ENCODE measurements around the gene FANCI.

FANCI gene

DNA sequence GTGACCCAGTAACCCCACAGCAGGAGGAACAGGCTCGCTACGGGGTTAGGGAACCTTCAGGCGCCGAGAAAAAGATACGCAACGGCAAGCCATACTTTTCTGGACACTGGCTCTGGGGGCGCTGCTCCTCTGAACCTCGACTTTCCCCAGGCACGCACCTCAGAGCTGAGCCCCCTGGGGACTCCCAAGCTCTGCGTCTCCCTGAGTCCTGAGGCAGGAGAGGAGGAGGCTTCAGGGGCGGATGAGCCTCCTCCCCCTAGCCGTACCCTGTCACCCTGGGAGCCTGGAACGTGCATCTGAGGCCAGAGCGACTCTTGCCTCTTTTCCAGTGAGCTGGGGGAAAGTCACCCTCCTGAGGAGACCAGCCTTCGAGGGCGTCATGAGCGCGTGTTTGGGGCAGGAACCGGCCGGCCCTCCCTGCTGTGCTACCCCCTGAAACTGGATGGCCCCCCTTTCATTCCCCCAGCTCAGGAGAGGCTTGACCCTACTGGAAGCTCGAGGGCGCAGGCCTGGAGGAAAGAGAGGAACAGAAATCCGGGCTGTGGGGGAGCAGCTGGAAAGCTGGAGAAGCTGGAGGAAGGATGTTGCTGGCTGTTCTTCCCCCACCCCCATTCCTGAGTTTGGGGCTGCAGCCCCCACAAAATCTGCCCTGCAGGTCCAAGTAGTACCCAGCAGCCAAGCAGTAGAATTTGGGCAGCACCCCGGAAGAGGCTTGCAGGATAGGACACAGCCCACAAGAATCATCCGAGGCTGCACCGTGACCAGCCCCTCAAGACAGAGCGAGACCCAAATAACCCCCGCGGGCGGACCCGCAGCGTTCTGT lies 115.9 kb downstream of the FANCI start:
- peak overlapping the region; percentile 99 for H2AFZ ChIP-seq (ENCODE audit: low read length)
- H3K4me2 ChIP-seq (ENCODE audit: insufficient read depth, low read length, poor library complexity, severe bottlenecking) = no peak overlapping the region
- H3K9ac ChIP-seq (ENCODE audit: low read depth, low read length, poor library complexity) = peak overlapping the region; percentile 64
- no peak overlapping the region for H4K91ac ChIP-seq (ENCODE audit: low read depth, low read length, poor library complexity)
- no peak overlapping the region for H3K4me3 ChIP-seq (ENCODE audit: low read length in 2 of 2)
- no peak overlapping the region for H3K14ac ChIP-seq (ENCODE audit: low read length)
- peaks cover 0 to 2% of the 10 kb centered on the region in 2 donors for H3K9me3 ChIP-seq (replicated peaks in 1 of 2; ENCODE audit: control insufficient read depth in 2 of 2, insufficient read depth in 1 of 2, low read depth in 1 of 2, low read length in 2 of 2)
- H2AK5ac ChIP-seq (ENCODE audit: low read depth, low read length) = peak overlapping the region; percentile 41
- peaks cover 53 to 93% (median 81%) of the 10 kb centered on the region in 3 experiments for H3K27me3 ChIP-seq (ENCODE audit: control insufficient read depth in 3 of 3, insufficient read depth in 3 of 3, low read depth in 1 of 3, low read length in 3 of 3)
- no peaks in the 10 kb centered on the region for H3K36me3 ChIP-seq (replicated peaks in 1 of 2; ENCODE audit: control insufficient read depth in 2 of 2, insufficient read depth in 2 of 2, low read length in 2 of 2)
- peak overlapping the region; percentile 46 for H2BK12ac ChIP-seq (ENCODE audit: low read length)
- H3K4me1 ChIP-seq (ENCODE audit: control insufficient read depth in 2 of 2, insufficient read depth in 1 of 2, low read depth in 1 of 2, low read length in 2 of 2) = peaks cover 5 to 12% of the 10 kb centered on the region in 2 donors
- no peak overlapping the region for H3K4ac ChIP-seq (ENCODE audit: low read length)
- no peak overlapping the region for H2BK5ac ChIP-seq (ENCODE audit: low read length)
- no peak overlapping the region for H4K8ac ChIP-seq (ENCODE audit: low read depth, low read length)
- no peak overlapping the region for H2BK15ac ChIP-seq (ENCODE audit: low read length)
- no peak overlapping the region for H2BK120ac ChIP-seq (ENCODE audit: low read depth, low read length)
- H3K27ac ChIP-seq (replicated peaks; ENCODE audit: low read length) = no peak overlapping the region
- H3K18ac ChIP-seq (ENCODE audit: low read length) = peak overlapping the region; percentile 61
- DNase-seq (ENCODE audit: low spot score) = no peak
- H3K23ac ChIP-seq (ENCODE audit: low read depth, low read length, poor library complexity) = peak overlapping the region; percentile 49
- no peaks in the 10 kb centered on the region for H3K79me1 ChIP-seq (ENCODE audit: low read depth, low read length)
- WGBS, 2 donors (ENCODE audit: extremely low coverage in 2 of 2, insufficient read length in 2 of 2, insufficient replicate concordance in 1 of 2) = no CpG with 5 or more reads among the region's 32 CpGs

DNA sequence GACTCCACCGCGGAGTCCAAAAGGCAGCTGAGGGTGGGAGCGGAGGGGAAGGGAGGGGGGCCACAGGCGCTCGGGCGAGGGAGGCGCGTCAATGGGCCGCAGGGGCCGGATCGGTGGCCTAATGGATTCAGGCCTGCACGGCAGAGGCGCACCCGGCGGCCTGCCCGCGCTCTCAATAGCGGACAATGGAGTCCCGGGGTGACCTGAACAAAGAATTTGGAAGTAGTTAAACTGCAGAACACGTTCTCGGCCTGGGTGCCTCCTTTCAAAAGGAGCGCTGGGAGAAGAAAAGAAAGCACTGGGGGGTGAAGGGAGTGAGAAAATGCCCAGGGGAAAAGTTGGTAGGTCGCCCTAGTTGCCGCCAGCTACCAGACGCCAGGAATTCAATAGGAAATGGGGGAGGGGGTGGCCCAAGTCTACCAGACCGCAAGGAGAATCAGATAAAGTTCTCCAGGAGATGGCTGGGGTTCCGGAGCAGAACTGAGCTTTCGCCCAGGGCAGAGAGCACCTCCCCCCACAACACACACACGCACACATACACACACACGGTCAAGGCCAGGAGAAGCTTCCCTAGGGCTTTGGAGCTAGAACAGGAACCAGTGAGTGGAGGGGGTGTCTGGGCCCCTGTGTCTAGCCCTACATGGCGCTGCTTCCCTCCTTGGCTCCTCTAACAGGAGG lies 116.7 kb downstream of the FANCI start:
- WGBS, 2 donors (ENCODE audit: extremely low coverage in 2 of 2, insufficient read length in 2 of 2, insufficient replicate concordance in 1 of 2) = no CpG with 5 or more reads among the region's 31 CpGs
- DNase-seq (ENCODE audit: low spot score) = no peak

DNA sequence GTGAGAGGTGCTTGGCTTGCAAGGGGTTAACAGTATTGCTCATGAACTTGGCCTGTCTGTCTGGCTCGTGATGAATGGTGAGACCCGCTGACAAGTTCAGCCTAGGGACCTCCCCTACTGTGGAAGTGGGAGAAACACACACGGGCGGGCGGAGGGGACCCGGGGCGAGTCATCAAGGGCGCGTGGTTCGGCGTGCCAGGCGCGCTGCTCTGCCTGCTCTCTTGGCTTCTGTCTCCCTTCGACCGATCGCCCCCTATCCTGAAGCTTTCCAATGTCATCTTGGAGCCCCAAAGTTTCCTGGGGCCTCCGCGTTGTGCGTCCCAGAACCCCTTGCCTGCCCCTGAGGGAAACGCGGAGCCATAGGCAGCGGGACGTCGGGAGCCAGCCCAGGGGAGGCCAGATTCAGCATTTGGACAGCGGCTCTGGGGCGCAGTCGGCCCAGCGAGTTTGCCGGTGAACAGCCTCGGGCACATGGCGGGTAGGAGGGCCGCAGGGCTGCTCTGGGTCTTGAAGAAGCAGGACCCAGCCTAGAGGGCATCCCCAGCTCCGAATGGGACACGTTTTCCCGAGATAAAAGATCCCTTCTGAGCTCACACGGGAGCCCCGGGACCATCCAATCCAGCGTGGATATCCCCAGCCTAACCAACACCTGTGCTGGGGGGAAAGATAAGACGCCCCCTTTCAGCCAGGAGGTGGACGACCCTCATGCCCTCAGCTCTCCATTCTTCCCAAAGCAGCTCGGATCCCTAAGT lies 117.8 kb downstream of the FANCI start:
- no peak overlapping the region for H2AK5ac ChIP-seq (ENCODE audit: low read depth, low read length)
- no peak overlapping the region for H3K18ac ChIP-seq (ENCODE audit: low read length)
- H4K91ac ChIP-seq (ENCODE audit: low read depth, low read length, poor library complexity) = no peak overlapping the region
- H3K36me3 ChIP-seq (replicated peaks in 1 of 2; ENCODE audit: control insufficient read depth in 2 of 2, insufficient read depth in 2 of 2, low read length in 2 of 2) = no peaks in the 10 kb centered on the region
- peaks cover 63 to 96% (median 95%) of the 10 kb centered on the region in 3 experiments for H3K27me3 ChIP-seq (ENCODE audit: control insufficient read depth in 3 of 3, insufficient read depth in 3 of 3, low read depth in 1 of 3, low read length in 3 of 3)
- no peak overlapping the region for H3K4ac ChIP-seq (ENCODE audit: low read length)
- no peak overlapping the region for H2BK15ac ChIP-seq (ENCODE audit: low read length)
- DNase-seq (ENCODE audit: low spot score) = peak; percentile 82
- H2AFZ ChIP-seq (ENCODE audit: low read length) = no peak overlapping the region
- no peak overlapping the region for H3K9ac ChIP-seq (ENCODE audit: low read depth, low read length, poor library complexity)
- H2BK5ac ChIP-seq (ENCODE audit: low read length) = no peak overlapping the region
- no peak overlapping the region for H2BK120ac ChIP-seq (ENCODE audit: low read depth, low read length)
- H3K79me1 ChIP-seq (ENCODE audit: low read depth, low read length) = no peaks in the 10 kb centered on the region
- peak overlapping the region; percentile 22 for H3K4me2 ChIP-seq (ENCODE audit: insufficient read depth, low read length, poor library complexity, severe bottlenecking)
- peaks cover 0 to 2% of the 10 kb centered on the region in 2 donors for H3K9me3 ChIP-seq (replicated peaks in 1 of 2; ENCODE audit: control insufficient read depth in 2 of 2, insufficient read depth in 1 of 2, low read depth in 1 of 2, low read length in 2 of 2)
- H3K23ac ChIP-seq (ENCODE audit: low read depth, low read length, poor library complexity) = no peak overlapping the region
- no peak overlapping the region for H3K27ac ChIP-seq (replicated peaks; ENCODE audit: low read length)
- no peak overlapping the region for H3K4me3 ChIP-seq (ENCODE audit: low read length in 2 of 2)
- H3K4me1 ChIP-seq (ENCODE audit: control insufficient read depth in 2 of 2, insufficient read depth in 1 of 2, low read depth in 1 of 2, low read length in 2 of 2) = peaks cover 5 to 12% of the 10 kb centered on the region in 2 donors
- H3K14ac ChIP-seq (ENCODE audit: low read length) = no peak overlapping the region
- WGBS, 2 donors (ENCODE audit: extremely low coverage in 2 of 2, insufficient read length in 2 of 2, insufficient replicate concordance in 1 of 2) = no CpG with 5 or more reads among the region's 41 CpGs
- H4K8ac ChIP-seq (ENCODE audit: low read depth, low read length) = no peak overlapping the region
- H2BK12ac ChIP-seq (ENCODE audit: low read length) = no peak overlapping the region

More for the DNA sequence above, 116.7 kb downstream of the FANCI start:
- no peak overlapping the region for H3K4me3 ChIP-seq (ENCODE audit: low read length in 2 of 2)
- no peak overlapping the region for H2BK120ac ChIP-seq (ENCODE audit: low read depth, low read length)
- H4K91ac ChIP-seq (ENCODE audit: low read depth, low read length, poor library complexity) = no peak overlapping the region
- peaks cover 5 to 12% of the 10 kb centered on the region in 2 donors for H3K4me1 ChIP-seq (ENCODE audit: control insufficient read depth in 2 of 2, insufficient read depth in 1 of 2, low read depth in 1 of 2, low read length in 2 of 2)
- H3K79me1 ChIP-seq (ENCODE audit: low read depth, low read length) = no peaks in the 10 kb centered on the region
- no peak overlapping the region for H3K9ac ChIP-seq (ENCODE audit: low read depth, low read length, poor library complexity)
- no peak overlapping the region for H3K4me2 ChIP-seq (ENCODE audit: insufficient read depth, low read length, poor library complexity, severe bottlenecking)
- H3K4ac ChIP-seq (ENCODE audit: low read length) = no peak overlapping the region
- no peak overlapping the region for H4K8ac ChIP-seq (ENCODE audit: low read depth, low read length)
- peaks cover 59 to 95% (median 88%) of the 10 kb centered on the region in 3 experiments for H3K27me3 ChIP-seq (ENCODE audit: control insufficient read depth in 3 of 3, insufficient read depth in 3 of 3, low read depth in 1 of 3, low read length in 3 of 3)
- H3K23ac ChIP-seq (ENCODE audit: low read depth, low read length, poor library complexity) = no peak overlapping the region
- peak overlapping the region; percentile 19 for H2AFZ ChIP-seq (ENCODE audit: low read length)
- no peak overlapping the region for H2BK5ac ChIP-seq (ENCODE audit: low read length)
- no peak overlapping the region for H3K27ac ChIP-seq (replicated peaks; ENCODE audit: low read length)
- no peaks in the 10 kb centered on the region for H3K36me3 ChIP-seq (replicated peaks in 1 of 2; ENCODE audit: control insufficient read depth in 2 of 2, insufficient read depth in 2 of 2, low read length in 2 of 2)
- no peak overlapping the region for H2BK12ac ChIP-seq (ENCODE audit: low read length)
- H3K9me3 ChIP-seq (replicated peaks in 1 of 2; ENCODE audit: control insufficient read depth in 2 of 2, insufficient read depth in 1 of 2, low read depth in 1 of 2, low read length in 2 of 2) = peaks cover 0 to 2% of the 10 kb centered on the region in 2 donors
- no peak overlapping the region for H3K14ac ChIP-seq (ENCODE audit: low read length)
- no peak overlapping the region for H2BK15ac ChIP-seq (ENCODE audit: low read length)
- peak overlapping the region; percentile 61 for H3K18ac ChIP-seq (ENCODE audit: low read length)
- H2AK5ac ChIP-seq (ENCODE audit: low read depth, low read length) = no peak overlapping the region
